HEK293 (cell line): ENCODE data around the gene ZNF219.

ENCODE experiments used
- CTCF ChIA-PET: fragments of 350-600 bp; formaldehyde crosslinking; extraction: SDS; loops from one replicate; lab custom pipeline; 2021; ENCODE audit warnings: antibody characterized with exemption; lab: Yijun Ruan, JAX
- POLR2A ChIA-PET: fragments of 300-600 bp; formaldehyde crosslinking; extraction: SDS; loops from one replicate; lab custom pipeline; 2020; ENCODE audit warnings: antibody characterized with exemption, inconsistent platforms; lab: Yijun Ruan, JAX
- H3K27ac ChIP-seq: fragments of 200-500 bp; sonication (Bioruptor generic); 2 replicates; pipeline ENCODE4 v1.5.1; 2014; ENCODE audit warnings: low read depth, low read length, control low read depth, inconsistent platforms; ENCODE audit errors: extremely low read depth
- H3K36me3 ChIP-seq, 2 experiments: fragments of 200-500 bp in 1 of 2; sonication (Bioruptor generic) in 1 of 2; 1 replicate in 1 of 2; 2 replicates in 1 of 2; pipeline ENCODE4 v1.5.1; 2014 to 2017; ENCODE audit warnings: inconsistent platforms in 2 of 2, low read length in 2 of 2; ENCODE audit not compliant: control insufficient read depth in 2 of 2, insufficient read depth in 1 of 2
- H3K4me1 ChIP-seq: fragments of 200-500 bp; sonication (Bioruptor generic); 2 replicates; pipeline ENCODE4 v1.5.1; 2014; ENCODE audit warnings: mild to moderate bottlenecking, low read length, inconsistent platforms; ENCODE audit not compliant: control insufficient read depth, insufficient read depth
- H3K4me3 ChIP-seq: 2 replicates; pipeline ENCODE4 v1.5.1; 2011; ENCODE audit warnings: low read depth, mild to moderate bottlenecking, control low read depth, low read length, moderate library complexity
- H3K9me3 ChIP-seq: fragments of 200-500 bp; sonication (Bioruptor generic); 2 replicates; pipeline ENCODE4 v1.5.1; 2014; ENCODE audit warnings: low read depth, low read length, inconsistent platforms; ENCODE audit not compliant: control insufficient read depth, insufficient read depth
- KLF10 ChIP-seq: fragments of 450-650 bp; IDR thresholded peaks from 2 replicates; pipeline ENCODE4 v1.5.1; 2018; ENCODE audit warnings: missing biosample characterization, mild to moderate bottlenecking, missing genetic modification characterization
- KLF7 ChIP-seq: fragments of 450-650 bp; formaldehyde crosslinking; IDR thresholded peaks from 2 replicates; pipeline ENCODE4 v1.5.1; 2016; ENCODE audit warnings: missing biosample characterization, missing genetic modification characterization, borderline replicate concordance
- SETDB1 ChIP-seq: IDR thresholded peaks from one replicate; pipeline ENCODE4 v1.6.1; 2017; ENCODE audit warnings: mild to moderate bottlenecking, low read length, moderate library complexity, mixed read lengths; ENCODE audit not compliant: insufficient read length
- YY2 ChIP-seq: fragments of 450-650 bp; formaldehyde crosslinking; IDR thresholded peaks from 2 replicates; pipeline ENCODE4 v1.5.1; 2016; ENCODE audit warnings: missing biosample characterization, missing genetic modification characterization
- ZBTB20 ChIP-seq: fragments of 450-650 bp; formaldehyde crosslinking; IDR thresholded peaks from 2 replicates; pipeline ENCODE4 v1.5.1; 2016; ENCODE audit warnings: missing biosample characterization, missing genetic modification characterization
- ZBTB21 ChIP-seq: fragments of 450-650 bp; formaldehyde crosslinking; IDR thresholded peaks from 2 replicates; pipeline ENCODE4 v1.5.1; 2017; ENCODE audit warnings: missing biosample characterization, missing genetic modification characterization
- ZNF169 ChIP-seq: fragments of 450-650 bp; formaldehyde crosslinking; IDR thresholded peaks from 2 replicates; pipeline ENCODE4 v1.5.1; 2016; ENCODE audit warnings: missing biosample characterization, missing genetic modification characterization
- ZNF24 ChIP-seq: fragments of 450-650 bp; formaldehyde crosslinking; IDR thresholded peaks from 2 replicates; pipeline ENCODE4 v1.5.1; 2016; ENCODE audit warnings: missing biosample characterization, missing genetic modification characterization
- ZNF366 ChIP-seq: fragments of 450-650 bp; formaldehyde crosslinking; conservative IDR thresholded peaks from 2 replicates; pipeline ENCODE4 v1.5.1; 2016; ENCODE audit warnings: missing biosample characterization, missing genetic modification characterization
- ZNF391 ChIP-seq: fragments of 450-650 bp; formaldehyde crosslinking; IDR thresholded peaks from 2 replicates; pipeline ENCODE4 v1.5.1; 2016; ENCODE audit warnings: low read depth, missing biosample characterization, missing genetic modification characterization, borderline replicate concordance
- ZNF600 ChIP-seq: fragments of 450-650 bp; formaldehyde crosslinking; IDR thresholded peaks from 2 replicates; pipeline ENCODE4 v1.5.1; 2016; ENCODE audit warnings: missing biosample characterization, missing genetic modification characterization
- ZNF623 ChIP-seq: fragments of 450-650 bp; formaldehyde crosslinking; IDR thresholded peaks from 2 replicates; pipeline ENCODE4 v1.5.1; 2016; ENCODE audit warnings: missing biosample characterization, missing genetic modification characterization
- ZNF670 ChIP-seq: fragments of 450-650 bp; formaldehyde crosslinking; IDR thresholded peaks from 2 replicates; pipeline ENCODE4 v1.5.1; 2016; ENCODE audit warnings: missing biosample characterization, missing genetic modification characterization, low read depth
- ZNF76 ChIP-seq: fragments of 450-650 bp; formaldehyde crosslinking; IDR thresholded peaks from 2 replicates; pipeline ENCODE4; 2016; ENCODE audit warnings: low read depth, missing biosample characterization, missing genetic modification characterization, borderline replicate concordance
- TF ChIP-seq, protein P1 (sequence below): fragments of 450-650 bp; formaldehyde crosslinking; IDR thresholded peaks from 2 replicates; pipeline ENCODE4 v1.5.1; 2016; ENCODE audit warnings: missing biosample characterization, missing genetic modification characterization
- TF ChIP-seq, protein P2 (sequence below): fragments of 450-650 bp; formaldehyde crosslinking; IDR thresholded peaks from 2 replicates; pipeline ENCODE4 v1.5.1; 2017; ENCODE audit warnings: missing biosample characterization, missing genetic modification characterization
- TF ChIP-seq, protein P3 (sequence below): fragments of 450-650 bp; formaldehyde crosslinking; optimal IDR thresholded peaks from 2 replicates; pipeline ENCODE3; 2016; ENCODE audit warnings: missing biosample characterization, mild to moderate bottlenecking, missing genetic modification characterization
- TF ChIP-seq, protein P4 (sequence below): fragments of 450-650 bp; IDR thresholded peaks from 2 replicates; pipeline ENCODE4 v1.5.1; 2018; ENCODE audit warnings: missing biosample characterization, missing genetic modification characterization
- TF ChIP-seq, protein P5 (sequence below): fragments of 450-650 bp; formaldehyde crosslinking; IDR thresholded peaks from 2 replicates; pipeline ENCODE4 v1.5.1; 2016; ENCODE audit warnings: missing biosample characterization, missing genetic modification characterization
- TF ChIP-seq, protein P6 (sequence below): fragments of 450-650 bp; formaldehyde crosslinking; IDR thresholded peaks from 2 replicates; pipeline ENCODE4 v1.5.1; 2017; ENCODE audit warnings: missing biosample characterization, missing genetic modification characterization

ZNF219 gene

DNA sequence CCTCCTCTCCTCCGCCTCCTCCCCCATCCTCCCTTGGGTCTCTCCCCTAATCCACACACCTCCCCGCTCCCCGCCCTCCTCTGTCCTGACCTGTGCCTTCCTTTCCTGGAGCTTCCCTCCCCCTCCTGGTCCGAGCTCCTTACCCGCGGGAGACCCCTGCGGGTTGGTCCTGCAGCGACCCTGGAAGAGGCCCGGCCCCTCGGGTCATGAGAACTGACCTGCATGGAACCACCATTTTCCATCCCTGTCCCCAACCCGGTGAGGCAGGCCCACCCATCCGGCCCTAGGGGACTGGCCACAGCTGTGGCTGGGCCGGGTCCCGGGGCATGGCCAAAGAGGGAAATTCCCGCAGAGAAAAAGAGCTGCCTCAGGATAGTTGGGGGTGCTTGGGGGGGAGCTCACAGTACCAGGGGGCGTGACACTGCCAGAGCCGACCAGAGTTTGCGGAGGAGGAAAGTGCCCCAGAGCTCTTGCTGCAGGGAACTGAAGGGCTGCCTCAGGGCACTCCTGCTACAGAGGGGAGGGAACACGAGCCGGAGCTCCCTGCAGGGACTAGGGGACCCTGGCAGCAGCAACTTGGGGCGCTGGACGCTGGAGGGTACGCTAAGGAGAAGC is 27.7 kb downstream of the ZNF219 start (continued):
- TF ChIP-seq ZNF76 (peak; percentile 50; the same call in 1 of the 2 replicates), YY2 (tag by site-specific recombination) (no peak), ZBTB20 (tag by site-specific recombination) (no peak), ZNF670 (tag by site-specific recombination) (no peak), ZNF169 (tag by site-specific recombination) (no peak)

DNA sequence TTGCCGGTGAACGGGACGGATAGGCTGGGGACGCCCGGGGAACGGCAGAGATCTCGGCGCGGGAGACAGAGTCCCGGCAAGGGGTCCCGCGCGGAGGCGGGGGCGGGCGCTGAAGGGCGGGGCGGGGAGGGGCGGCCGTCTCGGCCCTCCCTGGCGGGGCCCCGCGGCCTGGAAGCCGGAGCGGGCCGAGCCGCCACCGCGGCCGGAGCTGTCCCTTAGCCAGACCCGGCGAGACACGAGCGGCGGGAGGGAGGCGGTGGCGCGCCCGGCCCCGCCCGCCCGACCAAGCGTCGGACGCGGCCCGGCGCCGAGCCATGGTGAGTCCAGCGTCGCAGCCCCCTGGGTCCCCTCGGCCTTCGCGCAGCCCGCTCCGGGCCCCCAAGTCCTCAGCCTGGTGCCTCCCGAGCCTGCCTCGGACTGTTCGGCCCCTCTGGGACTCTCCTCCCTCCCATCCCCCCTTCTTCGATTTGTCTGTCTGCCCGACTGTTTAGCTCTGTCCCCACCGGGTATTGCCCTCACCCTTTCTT is 28.3 kb downstream of the ZNF219 start, which contains the start of gene ARHGEF40:
Gene ARHGEF40, plus strand, starts transcription at position 222 of the 527 bp plus-strand sequence. Its CDS starts 93 bp downstream, at position 315.
- no peaks in the 10 kb centered on the region for H3K9me3 ChIP-seq
- TF ChIP-seq ZNF24 (tag by site-specific recombination), result no peak
- TF ChIP-seq, protein P1, sequence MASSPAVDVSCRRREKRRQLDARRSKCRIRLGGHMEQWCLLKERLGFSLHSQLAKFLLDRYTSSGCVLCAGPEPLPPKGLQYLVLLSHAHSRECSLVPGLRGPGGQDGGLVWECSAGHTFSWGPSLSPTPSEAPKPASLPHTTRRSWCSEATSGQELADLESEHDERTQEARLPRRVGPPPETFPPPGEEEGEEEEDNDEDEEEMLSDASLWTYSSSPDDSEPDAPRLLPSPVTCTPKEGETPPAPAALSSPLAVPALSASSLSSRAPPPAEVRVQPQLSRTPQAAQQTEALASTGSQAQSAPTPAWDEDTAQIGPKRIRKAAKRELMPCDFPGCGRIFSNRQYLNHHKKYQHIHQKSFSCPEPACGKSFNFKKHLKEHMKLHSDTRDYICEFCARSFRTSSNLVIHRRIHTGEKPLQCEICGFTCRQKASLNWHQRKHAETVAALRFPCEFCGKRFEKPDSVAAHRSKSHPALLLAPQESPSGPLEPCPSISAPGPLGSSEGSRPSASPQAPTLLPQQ, result peak; percentile 32; the same call in 1 of the 2 replicates
- TF ChIP-seq KLF7, result 0 out of 2 replicates have a peak, but pooled peaks have one; percentile 67
- no peak for TF ChIP-seq ZNF391 (tag by site-specific recombination)
- TF ChIP-seq ZNF366 (tag by site-specific recombination), result 0 out of 2 replicates have a peak, but pooled peaks have one; percentile 75
- TF ChIP-seq, protein P2, sequence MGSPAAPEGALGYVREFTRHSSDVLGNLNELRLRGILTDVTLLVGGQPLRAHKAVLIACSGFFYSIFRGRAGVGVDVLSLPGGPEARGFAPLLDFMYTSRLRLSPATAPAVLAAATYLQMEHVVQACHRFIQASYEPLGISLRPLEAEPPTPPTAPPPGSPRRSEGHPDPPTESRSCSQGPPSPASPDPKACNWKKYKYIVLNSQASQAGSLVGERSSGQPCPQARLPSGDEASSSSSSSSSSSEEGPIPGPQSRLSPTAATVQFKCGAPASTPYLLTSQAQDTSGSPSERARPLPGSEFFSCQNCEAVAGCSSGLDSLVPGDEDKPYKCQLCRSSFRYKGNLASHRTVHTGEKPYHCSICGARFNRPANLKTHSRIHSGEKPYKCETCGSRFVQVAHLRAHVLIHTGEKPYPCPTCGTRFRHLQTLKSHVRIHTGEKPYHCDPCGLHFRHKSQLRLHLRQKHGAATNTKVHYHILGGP (tag by site-specific recombination), result no peak
- TF ChIP-seq KLF10, result 0 out of 2 replicates have a peak, but pooled peaks have one; percentile 20
- TF ChIP-seq, protein P3, sequence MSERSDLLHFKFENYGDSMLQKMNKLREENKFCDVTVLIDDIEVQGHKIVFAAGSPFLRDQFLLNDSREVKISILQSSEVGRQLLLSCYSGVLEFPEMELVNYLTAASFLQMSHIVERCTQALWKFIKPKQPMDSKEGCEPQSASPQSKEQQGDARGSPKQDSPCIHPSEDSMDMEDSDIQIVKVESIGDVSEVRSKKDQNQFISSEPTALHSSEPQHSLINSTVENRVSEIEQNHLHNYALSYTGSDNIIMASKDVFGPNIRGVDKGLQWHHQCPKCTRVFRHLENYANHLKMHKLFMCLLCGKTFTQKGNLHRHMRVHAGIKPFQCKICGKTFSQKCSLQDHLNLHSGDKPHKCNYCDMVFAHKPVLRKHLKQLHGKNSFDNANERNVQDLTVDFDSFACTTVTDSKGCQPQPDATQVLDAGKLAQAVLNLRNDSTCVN (tag by site-specific recombination), result peak; percentile 44
- TF ChIP-seq ZBTB21, result no peak
- TF ChIP-seq, protein P4, sequence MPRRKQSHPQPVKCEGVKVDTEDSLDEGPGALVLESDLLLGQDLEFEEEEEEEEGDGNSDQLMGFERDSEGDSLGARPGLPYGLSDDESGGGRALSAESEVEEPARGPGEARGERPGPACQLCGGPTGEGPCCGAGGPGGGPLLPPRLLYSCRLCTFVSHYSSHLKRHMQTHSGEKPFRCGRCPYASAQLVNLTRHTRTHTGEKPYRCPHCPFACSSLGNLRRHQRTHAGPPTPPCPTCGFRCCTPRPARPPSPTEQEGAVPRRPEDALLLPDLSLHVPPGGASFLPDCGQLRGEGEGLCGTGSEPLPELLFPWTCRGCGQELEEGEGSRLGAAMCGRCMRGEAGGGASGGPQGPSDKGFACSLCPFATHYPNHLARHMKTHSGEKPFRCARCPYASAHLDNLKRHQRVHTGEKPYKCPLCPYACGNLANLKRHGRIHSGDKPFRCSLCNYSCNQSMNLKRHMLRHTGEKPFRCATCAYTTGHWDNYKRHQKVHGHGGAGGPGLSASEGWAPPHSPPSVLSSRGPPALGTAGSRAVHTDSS (tag by site-specific recombination), result peak; percentile 26; the same call in 1 of the 2 replicates
- TF ChIP-seq, protein P5, sequence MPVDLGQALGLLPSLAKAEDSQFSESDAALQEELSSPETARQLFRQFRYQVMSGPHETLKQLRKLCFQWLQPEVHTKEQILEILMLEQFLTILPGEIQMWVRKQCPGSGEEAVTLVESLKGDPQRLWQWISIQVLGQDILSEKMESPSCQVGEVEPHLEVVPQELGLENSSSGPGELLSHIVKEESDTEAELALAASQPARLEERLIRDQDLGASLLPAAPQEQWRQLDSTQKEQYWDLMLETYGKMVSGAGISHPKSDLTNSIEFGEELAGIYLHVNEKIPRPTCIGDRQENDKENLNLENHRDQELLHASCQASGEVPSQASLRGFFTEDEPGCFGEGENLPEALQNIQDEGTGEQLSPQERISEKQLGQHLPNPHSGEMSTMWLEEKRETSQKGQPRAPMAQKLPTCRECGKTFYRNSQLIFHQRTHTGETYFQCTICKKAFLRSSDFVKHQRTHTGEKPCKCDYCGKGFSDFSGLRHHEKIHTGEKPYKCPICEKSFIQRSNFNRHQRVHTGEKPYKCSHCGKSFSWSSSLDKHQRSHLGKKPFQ (tag by site-specific recombination), result no peak
- TF ChIP-seq ZNF600, result peak; percentile 45; the same call in 1 of the 2 replicates
- no peak for TF ChIP-seq SETDB1
- TF ChIP-seq ZNF623 (tag by site-specific recombination), result no peak
- TF ChIP-seq, protein P6, sequence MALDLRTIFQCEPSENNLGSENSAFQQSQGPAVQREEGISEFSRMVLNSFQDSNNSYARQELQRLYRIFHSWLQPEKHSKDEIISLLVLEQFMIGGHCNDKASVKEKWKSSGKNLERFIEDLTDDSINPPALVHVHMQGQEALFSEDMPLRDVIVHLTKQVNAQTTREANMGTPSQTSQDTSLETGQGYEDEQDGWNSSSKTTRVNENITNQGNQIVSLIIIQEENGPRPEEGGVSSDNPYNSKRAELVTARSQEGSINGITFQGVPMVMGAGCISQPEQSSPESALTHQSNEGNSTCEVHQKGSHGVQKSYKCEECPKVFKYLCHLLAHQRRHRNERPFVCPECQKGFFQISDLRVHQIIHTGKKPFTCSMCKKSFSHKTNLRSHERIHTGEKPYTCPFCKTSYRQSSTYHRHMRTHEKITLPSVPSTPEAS (tag by site-specific recombination), result no peak
- H3K27ac ChIP-seq, result peak within 1 kb of the TSS; percentile 86
- H3K36me3 ChIP-seq, result peaks cover 0 to 22% of the 10 kb centered on the region in 2 experiments; a peak in 1 of 3 replicates
- POLR2A ChIA-PET, result interaction anchor here (0.7 to 3.7 kb wide), 11 partner anchors 8 to 241 kb away, joined by 3 to 71 read pairs (median 8); partner anchors contain the start of genes RNASE8, SLC39A2 and ZNF219
- H3K4me3 ChIP-seq, result peak within 1 kb of the TSS; percentile 79
- peaks cover 16% of the 10 kb centered on the region for H3K4me1 ChIP-seq
- CTCF ChIA-PET, result interaction anchor here (0.6 to 4.3 kb wide), 11 partner anchors 12 to 98 kb away, joined by 4 to 64 read pairs (median 8); partner anchors contain the start of genes RNASE8 and TMEM253
